ENCODE results near the gene RAB6A.
"Not testable (repeated sequence)": the region's sequence is repeated elsewhere in the genome, so short reads cannot be mapped to it uniquely, and the experiment has no call there.

The RAB6A gene

DNA sequence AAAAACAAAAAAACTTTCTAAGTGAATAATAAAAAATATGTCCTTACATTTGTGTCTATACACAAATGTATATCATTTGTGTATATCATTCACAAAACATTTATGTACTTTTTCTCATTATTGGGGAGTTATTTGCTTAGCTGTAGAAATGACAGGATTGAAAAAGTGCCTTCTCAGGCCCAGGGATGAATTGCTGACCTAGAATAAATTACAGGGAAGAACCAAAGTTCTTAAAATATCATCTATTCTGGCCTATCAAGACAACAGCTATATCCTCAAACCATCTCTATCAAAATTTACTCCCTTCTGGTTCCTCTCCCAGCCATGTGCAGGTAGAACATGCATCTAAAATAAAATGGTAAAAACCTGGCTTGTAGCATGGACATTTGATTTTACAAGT is 1.9 kb upstream of the RAB6A start:
- DNase-seq (ENCODE audit: low read depth, low spot score): no peak

GRCh38 chr11:73761403-73761945 is 600 bp upstream of the RAB6A start:
- DNase-seq (ENCODE audit: low read depth, low spot score): no peak

GRCh38 chr11:73760135-73760678 is 667 bp downstream of the RAB6A start:
- no peak for DNase-seq (ENCODE audit: low read depth, low spot score)

GRCh38 chr11:73759610-73760134 is 1.2 kb downstream of the RAB6A start:
- DNase-seq (ENCODE audit: low read depth, low spot score): no peak

DNA sequence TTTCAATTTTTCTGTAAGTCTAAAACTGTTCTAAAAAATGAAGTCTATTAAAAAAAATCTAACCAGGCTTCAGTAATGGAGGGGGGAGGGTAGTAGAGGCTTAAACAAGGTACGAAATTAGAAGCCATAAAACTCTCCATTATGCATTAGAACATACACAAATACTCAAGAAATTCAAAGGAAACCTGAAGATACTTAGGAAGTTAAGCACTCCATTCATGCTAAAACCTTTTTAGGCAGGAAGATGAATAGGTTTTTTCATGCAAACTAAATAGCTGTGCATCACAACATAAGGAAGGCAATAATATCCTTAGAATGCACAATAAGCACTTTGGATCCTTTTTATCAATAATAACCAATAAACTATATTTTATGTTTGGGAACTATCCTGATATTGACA is 2.4 kb downstream of the RAB6A start:
- DNase-seq (ENCODE audit: low read depth, low spot score): no peak

DNA sequence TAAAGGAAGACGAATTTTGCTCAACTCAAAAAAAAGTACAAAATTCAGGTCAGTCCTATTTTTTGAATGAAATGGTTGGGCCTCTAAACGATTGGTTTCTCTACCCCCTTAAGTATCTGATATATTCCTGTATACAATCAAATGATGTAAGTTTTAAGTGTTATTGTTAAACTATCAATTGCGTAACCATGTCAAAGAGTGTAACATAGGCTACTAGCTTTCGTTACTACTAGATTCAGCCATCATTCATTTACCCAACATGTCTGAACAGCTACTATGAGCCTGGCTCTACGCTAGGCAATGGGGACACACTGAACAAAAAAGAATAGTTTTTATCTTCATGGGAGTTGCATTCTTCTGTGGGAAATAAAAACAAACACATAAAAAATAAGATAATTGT is 3.3 kb downstream of the RAB6A start:
- DNase-seq (ENCODE audit: low read depth, low spot score): no peak

DNA sequence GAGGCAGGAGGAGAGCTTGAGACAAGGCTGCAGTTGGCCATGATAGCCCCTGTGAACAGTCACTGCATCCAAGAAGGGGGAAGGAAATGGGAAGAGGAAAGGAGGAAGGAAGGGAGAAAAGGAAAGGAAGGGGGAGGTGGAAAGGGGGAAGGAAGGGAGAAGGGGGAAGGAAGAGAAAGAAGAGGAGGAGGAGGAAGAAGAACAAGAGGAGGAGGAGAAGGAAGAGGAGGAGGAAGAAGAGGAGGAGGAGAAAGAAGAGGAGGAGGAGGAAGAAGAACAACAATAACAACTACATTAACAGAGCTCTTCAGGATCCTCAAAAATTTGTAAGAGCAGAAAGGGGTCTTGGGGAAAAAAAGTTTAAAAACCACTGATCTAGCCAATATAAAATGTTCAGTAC is 5.2 kb downstream of the RAB6A start:
- no peak for DNase-seq (ENCODE audit: low read depth, low spot score)

DNA sequence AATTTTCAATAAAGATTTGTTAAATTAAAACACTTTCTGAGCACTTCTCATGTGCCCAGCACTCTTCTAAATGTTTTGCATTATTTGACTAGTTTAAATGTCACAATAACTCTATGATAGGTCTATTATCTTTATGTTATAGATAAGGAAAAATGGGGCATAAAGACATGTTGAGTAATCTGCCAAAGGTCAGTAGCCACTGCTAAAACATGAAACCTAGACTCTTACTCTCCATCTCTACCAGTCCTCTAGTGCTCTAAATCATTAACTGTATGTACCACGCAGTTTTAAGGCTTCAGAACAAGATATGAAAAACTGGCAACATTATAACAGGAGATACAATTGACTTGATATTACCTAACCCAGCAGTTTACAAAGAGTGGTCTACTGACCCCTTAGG is 6.9 kb downstream of the RAB6A start:
- no peak for DNase-seq (ENCODE audit: low read depth, low spot score)

DNA sequence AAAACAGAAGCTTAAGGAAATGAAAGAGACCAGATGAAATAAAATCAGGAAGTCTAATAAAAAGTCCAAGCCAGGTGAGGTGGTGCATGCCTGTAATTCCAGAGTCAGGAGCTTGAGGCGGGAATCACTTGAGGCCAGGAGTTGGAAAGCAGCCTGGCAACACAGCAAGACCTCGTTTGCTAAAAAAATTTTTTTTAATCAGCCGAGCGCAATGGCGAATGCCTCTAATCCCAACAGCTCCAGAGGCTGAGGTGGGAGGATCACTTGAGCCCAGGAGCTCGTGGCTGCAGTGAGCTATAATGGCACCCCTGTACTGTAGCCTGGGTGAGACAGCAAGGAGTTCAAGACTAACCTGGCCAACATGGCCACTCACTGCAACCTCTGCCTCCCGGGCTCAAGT is 8.0 kb downstream of the RAB6A start:
- DNase-seq (ENCODE audit: low read depth, low spot score): no peak

- DNase-seq (ENCODE audit: low read depth, low spot score): no peak
These were observed 8.5 kb downstream of the RAB6A start for GRCh38 chr11:73752216-73752867.

DNA sequence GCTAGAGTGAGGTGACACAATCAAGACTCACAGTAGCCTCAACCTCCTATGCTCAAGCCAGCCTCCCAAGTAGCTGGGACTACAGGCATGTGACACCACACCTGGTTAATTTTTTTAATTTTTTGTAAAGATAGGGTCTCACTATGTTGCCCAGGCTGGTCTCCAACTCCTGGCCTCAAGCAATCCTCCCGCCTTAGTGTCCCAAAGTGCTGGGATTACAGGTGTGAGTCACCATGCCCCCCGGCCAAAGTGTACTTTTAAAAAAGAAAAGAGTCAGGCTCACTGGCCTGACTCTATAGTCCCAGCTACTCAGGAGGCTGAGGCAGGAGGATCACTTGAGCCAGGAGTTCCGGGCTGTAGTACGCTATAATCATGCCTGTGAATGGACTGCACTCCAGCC is 10.0 kb downstream of the RAB6A start:
- DNase-seq (ENCODE audit: low read depth, low spot score): not testable (repeated sequence)

DNA sequence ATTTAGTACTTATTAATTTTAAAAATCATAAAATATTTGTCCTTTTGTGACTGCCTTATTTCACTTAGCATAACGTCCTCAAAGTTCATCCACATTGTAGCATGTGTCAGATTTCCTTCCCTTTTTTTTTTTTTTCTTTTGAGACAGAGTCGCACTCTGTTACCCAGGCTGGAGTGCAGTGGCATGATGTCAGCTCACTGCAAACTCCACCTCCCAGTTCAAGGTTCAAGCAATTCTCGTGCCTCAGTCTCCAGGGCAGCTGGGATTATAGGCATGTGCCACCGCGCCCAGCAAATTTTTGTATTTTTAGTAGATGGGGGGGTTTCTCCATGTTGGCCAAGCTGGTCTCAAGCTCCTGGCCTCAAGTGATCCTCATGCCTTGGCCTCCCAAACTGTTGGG is 10.6 kb downstream of the RAB6A start:
- no peak for DNase-seq (ENCODE audit: low read depth, low spot score)

- no peak for DNase-seq (ENCODE audit: low read depth, low spot score)
These were observed 11.8 kb downstream of the RAB6A start for GRCh38 chr11:73749118-73749517.

DNA sequence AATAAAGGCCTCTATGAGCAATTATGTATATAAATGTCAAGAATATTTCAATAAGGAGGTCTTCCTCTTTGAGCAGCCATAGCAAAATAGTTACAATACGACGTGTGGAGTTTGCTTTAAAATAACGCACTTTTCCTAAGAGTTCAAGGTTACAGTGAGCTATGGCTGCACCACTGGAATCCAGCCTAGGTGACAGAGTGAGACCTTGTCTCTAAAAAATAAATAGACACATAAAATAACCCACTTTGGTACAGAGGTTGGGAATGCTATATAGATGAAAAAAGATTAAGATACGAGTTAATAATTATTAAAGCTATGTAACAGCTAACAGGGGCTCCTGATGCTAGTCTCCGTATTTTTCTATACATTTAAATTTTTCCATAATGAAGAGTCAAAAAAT is 12.6 kb downstream of the RAB6A start:
- DNase-seq (ENCODE audit: low read depth, low spot score): no peak

DNA sequence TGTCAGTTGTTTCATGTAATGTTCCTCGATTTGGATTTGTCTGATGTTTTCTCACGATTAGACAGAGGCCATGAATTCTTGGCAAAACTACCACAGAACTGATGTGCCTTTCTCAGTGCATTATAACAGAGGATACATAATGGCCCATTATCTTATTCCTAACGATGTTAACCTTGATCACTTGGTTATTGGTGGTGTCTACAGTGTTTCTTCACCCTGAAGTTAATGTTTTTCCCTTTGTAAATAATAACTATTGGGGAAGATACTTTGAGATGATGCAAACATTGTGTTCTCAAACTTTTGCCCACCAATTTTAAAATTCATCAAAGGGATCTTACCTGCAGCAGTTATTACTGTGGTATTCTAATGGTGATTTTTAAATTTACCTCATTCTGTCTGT is 13.1 kb downstream of the RAB6A start:
- DNase-seq (ENCODE audit: low read depth, low spot score): no peak

DNA sequence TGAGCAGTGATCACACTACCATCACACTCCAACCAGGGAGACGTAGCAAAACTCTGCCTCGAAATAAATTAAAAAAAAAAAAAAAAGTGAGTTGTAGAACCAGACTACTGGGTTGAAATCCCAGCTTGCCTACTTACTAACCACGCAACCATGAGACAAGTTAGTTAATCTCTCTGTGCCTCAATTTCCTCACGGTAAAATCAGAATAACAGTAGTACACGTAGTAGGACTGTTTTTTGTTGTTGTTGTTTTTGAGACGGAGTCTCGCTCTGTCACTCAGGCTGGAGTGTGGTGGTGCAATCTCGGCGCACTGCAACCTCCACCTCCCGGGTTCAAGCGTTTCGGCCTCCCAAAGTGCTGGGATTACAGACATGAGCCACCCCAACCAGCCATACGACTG is 14.2 kb downstream of the RAB6A start:
- DNase-seq (ENCODE audit: low read depth, low spot score): no peak

DNA sequence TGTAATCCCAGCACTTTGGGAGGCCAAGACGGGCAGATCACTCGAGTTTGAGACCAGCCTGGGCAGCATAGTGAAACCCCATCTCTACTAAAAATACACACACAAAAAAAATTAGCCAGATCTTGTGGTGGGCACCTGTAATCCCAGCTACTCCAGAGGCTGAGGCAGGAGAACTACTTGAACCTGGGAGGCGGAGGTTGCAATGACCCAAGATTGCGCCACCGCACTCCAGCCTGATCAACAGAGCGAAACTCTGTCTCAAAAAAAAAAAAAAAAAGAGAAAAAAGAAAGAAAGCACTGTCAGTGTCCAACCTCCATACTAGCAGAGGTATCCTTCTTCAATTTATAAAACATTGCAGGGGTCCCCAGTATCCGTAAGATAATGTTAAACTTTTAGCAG is 17.8 kb downstream of the RAB6A start:
- no peak for DNase-seq (ENCODE audit: low read depth, low spot score)

DNA sequence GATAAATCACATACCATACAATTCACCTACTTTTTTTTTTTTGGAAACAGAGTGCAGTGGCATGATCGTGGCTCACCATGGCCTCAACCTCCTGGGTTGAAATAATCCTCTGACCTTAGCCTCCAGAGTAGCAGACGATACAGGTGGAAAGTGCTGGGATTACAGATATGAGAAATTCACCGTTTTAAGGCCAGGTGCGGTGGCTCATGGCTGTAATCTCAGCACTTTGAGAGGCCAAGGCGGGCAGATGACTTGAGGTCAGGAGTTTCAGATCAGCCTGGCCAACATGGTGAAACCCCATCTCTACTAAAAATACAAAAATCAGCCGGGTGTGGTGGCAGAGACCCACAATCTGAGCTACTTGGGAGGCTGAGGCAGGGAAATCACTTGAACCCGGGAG is 24.9 kb downstream of the RAB6A start:
- not testable (repeated sequence) for DNase-seq (ENCODE audit: low read depth, low spot score)

DNA sequence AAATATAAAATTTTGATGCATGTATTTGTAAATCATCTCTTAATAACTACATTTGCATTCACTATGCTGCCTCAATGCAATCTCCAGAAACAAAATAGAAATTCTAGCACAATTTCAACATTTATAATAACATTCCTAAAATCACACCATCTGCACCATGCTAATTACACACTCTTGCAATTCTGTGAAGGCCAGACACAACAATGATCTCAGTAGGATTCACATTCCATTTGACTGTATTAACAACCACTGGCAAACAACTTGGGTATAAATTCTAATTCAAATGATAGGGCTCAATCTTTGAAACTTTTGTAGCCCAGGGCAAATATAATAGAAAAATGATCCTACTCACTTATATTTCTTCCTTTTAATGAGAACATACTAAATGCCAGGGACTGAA is 25.9 kb downstream of the RAB6A start:
- no peak for DNase-seq (ENCODE audit: low read depth, low spot score)

DNA sequence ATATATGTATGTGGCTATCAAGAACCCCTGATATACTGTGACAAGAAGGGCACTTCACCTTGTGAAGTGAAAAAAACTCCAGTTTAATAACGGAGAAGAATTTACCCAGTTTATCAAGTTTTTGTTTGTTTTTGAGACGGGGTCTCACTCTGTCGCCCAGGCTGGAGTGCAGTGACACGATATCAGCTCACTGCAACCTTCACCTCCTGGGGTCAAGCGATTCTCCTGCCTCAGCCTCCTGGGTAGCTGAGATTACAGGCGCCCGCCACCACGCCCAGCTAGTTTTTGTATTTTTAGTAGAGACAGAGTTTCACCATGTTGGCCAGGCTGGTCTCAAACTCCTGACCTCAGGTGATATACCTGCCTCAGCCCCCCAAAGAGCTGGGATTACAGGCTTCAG is 26.9 kb downstream of the RAB6A start:
- DNase-seq (ENCODE audit: low read depth, low spot score): not testable (repeated sequence)

DNA sequence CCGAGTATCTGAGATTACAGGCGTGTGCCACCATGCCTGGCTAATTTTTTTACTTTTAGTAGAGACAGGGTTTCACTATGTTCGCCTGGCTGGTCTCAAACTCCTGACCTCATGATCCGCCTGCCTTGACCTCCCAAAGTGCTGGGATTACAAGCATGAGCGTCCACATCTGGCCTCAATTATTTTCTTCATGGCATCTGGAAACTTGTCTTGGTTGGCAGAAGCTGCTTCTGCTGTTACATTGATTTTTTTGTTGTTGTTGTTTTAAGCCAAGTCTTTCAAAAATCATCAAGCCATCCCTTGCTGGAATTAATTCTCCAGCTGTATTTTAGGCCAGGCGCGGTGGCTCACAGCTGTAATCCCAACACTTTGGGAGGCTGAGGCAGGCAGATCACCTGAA is 27.9 kb downstream of the RAB6A start:
- DNase-seq (ENCODE audit: low read depth, low spot score): not testable (repeated sequence)

- DNase-seq (ENCODE audit: low read depth, low spot score): no peak
These were observed 31.2 kb downstream of the RAB6A start for GRCh38 chr11:73729594-73730206.

DNA sequence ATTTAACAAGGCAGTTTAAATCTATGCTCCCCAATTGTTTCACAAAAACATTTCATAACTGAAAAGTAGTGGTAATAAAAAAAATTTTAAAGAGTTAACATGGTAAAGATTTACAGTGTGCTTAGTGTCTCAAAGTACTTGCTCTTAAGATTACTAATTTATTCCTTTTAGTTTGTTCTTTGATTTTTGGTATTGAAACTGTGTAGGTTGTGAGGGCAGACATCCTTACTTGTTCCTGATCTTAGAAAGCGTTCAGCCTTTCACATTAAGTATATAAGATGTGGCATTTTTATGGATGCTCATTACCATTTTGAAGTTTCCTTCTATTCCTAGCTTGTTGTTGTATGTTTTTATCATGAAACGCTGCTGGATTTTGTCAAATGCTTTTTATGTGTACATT is 32.9 kb downstream of the RAB6A start:
- DNase-seq (ENCODE audit: low read depth, low spot score): no peak
